Neural crest cell (in vitro differentiated cells): ENCODE data around the gene PNCK. TPM values are rescaled to one million over a fixed set of nuclear protein-coding genes. Genes with fewer than 3 reads are reported as not detected.

Experiments
- DNase-seq: peaks from one replicate; pipeline ENCODE4 v3.0.0; 2021; ENCODE audit warnings: low read depth, mixed read lengths, low spot score
- H3K27ac Mint-ChIP-seq: one replicate; pipeline ENCODE4 v1.8.0; 2021; ENCODE audit warnings: mild to moderate bottlenecking, mixed read lengths; ENCODE audit not compliant: unreplicated experiment
- H3K27me3 Mint-ChIP-seq: 2 replicates; pipeline ENCODE4 v1.8.0; 2021; ENCODE audit warnings: low read depth, mild to moderate bottlenecking, mixed read lengths
- H3K36me3 Mint-ChIP-seq: 2 replicates; pipeline ENCODE4 v1.8.0; 2021; ENCODE audit warnings: low read depth, mild to moderate bottlenecking, mixed read lengths
- H3K4me1 Mint-ChIP-seq: 2 replicates; pipeline ENCODE4 v1.8.0; 2021; ENCODE audit warnings: mixed read lengths
- H3K4me3 Mint-ChIP-seq: one replicate; pipeline ENCODE4 v1.8.0; 2021; ENCODE audit warnings: mild to moderate bottlenecking, mixed read lengths
- H3K9me3 Mint-ChIP-seq: 2 replicates; pipeline ENCODE4 v1.8.0; 2021; ENCODE audit warnings: mixed read lengths
- total RNA-seq: library from RNA; stranded (reverse); gene quantifications from 2 replicates; pipeline ENCODE4 v1.2.1, GENCODE V29; 2021
- TF ChIP-seq, protein P1 (sequence below): fragments of 200-600 bp; sonication (generic); conservative IDR thresholded peaks from 2 replicates; pipeline ENCODE4 v1.5.0; 2021; ENCODE audit warnings: antibody characterized with exemption, mild to moderate bottlenecking

The PNCK gene
- total RNA-seq, 1 donor from 2014 or later, result 9.4 TPM

DNA sequence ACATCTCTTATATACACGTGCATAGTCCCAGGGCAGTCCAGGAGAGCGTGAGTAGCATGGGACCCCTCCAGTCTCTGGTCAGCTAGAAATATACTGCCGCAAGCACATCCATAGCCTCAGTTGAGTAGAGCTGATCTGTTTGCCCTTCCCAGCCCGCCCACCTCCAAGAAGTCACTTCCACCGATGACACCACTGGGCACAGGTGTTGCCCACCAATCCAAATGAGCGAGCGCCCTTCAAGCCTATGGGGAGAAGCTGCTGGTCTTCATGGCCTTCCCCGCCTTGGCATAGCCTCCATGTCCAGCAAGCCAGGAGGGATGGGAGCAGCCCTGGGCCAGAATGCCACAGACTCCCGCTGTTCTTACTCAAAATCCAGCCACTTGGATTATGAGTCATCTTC, 16.5 kb downstream of the PNCK start:
- H3K4me3 Mint-ChIP-seq, result no peak overlapping the region

DNA sequence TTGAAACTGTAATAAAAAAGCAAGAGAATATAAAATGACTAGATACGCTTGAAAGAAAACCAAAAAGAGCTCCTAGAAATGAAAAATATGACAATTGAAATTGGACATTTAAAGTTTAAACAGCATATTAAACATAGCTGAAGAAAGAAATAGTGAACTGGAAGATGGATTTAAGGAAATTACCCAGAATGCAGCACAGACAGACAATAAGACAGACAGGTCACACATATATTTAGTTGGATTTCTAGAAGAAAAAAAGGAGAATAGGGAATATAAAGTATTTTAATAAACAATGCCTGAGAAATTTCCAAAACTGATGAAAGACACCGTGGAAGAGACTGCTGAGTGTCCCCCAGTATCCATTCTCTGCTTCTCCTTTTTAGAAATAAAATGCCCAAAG, 20.1 kb downstream of the PNCK start:
- peaks cover 9% of the 10 kb centered on the region for H3K36me3 Mint-ChIP-seq
- H3K27me3 Mint-ChIP-seq, result peaks cover 4% of the 10 kb centered on the region
- DNase-seq, result no peak
- TF ChIP-seq, protein P1, sequence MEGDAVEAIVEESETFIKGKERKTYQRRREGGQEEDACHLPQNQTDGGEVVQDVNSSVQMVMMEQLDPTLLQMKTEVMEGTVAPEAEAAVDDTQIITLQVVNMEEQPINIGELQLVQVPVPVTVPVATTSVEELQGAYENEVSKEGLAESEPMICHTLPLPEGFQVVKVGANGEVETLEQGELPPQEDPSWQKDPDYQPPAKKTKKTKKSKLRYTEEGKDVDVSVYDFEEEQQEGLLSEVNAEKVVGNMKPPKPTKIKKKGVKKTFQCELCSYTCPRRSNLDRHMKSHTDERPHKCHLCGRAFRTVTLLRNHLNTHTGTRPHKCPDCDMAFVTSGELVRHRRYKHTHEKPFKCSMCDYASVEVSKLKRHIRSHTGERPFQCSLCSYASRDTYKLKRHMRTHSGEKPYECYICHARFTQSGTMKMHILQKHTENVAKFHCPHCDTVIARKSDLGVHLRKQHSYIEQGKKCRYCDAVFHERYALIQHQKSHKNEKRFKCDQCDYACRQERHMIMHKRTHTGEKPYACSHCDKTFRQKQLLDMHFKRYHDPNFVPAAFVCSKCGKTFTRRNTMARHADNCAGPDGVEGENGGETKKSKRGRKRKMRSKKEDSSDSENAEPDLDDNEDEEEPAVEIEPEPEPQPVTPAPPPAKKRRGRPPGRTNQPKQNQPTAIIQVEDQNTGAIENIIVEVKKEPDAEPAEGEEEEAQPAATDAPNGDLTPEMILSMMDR, result no peak
- H3K9me3 Mint-ChIP-seq, result peaks cover 3% of the 10 kb centered on the region
- no peak overlapping the region for H3K4me3 Mint-ChIP-seq
- H3K27ac Mint-ChIP-seq, result no peak overlapping the region
- peaks cover 8% of the 10 kb centered on the region for H3K4me1 Mint-ChIP-seq

More for the DNA sequence above, 16.5 kb downstream of the PNCK start:
- H3K36me3 Mint-ChIP-seq, result peaks cover 2% of the 10 kb centered on the region
- H3K4me1 Mint-ChIP-seq, result no peaks in the 10 kb centered on the region
- peaks cover 24% of the 10 kb centered on the region for H3K27me3 Mint-ChIP-seq
- H3K9me3 Mint-ChIP-seq, result peaks cover 3% of the 10 kb centered on the region
- no peak for DNase-seq
- TF ChIP-seq, protein P1, result no peak
- H3K27ac Mint-ChIP-seq, result no peak overlapping the region

DNA sequence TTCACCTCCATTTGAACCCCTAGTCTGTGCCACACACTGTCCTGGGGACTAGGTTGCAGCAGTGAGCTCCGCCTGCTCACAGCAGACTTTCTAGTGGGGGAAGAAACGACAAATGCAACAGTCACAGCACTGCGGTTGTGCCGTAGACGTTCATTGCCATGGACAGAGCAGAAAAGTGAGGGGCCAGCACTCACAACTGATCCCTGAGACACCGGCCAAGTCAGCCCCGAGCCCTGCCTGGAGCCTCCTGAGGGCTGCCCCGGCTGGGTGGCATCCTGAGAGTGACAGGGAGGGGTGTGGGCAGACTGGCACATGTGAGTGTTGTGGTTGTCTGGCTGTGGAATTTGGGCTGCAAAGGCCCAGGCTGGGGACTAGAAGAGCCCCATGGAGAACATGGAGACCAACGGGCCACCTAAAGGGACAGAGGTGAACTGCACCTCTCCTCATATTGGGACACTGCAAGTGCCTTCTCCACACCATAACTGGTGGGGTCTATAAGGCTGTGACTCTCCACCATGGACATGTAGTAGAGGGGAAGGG, 22.0 kb downstream of the PNCK start:
- no peak for DNase-seq
- Mint-ChIP-seq H3K9me3 (peaks cover 3% of the 10 kb centered on the region), H3K36me3 (peaks cover 9% of the 10 kb centered on the region), H3K27ac (no peak overlapping the region), H3K4me1 (peaks cover 8% of the 10 kb centered on the region), H3K27me3 (peaks cover 12% of the 10 kb centered on the region), H3K4me3 (no peak overlapping the region)
- TF ChIP-seq, protein P1, result peak; percentile 46

DNA sequence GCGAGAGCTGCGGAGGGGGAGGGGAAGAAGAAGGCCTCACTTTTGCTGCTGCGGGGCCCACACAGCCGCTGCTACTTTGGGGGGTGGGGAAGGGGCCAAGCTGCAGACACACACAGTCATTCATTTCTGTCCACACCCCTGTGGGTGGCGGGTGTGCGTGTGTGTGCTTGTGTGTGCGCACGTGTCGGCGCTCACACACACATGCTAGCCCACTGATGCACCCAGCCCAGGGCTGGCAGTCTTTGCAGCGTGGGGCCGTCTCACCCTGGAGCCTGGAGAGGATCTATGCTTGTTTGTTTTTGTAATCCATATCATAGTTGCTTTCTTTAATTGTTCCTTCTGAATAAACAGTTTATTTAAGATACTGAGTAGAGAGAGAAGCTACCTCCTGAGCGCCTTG, 22.7 kb downstream of the PNCK start:
- TF ChIP-seq, protein P1, result no peak
- DNase-seq, result no peak
- no peak overlapping the region for H3K4me3 Mint-ChIP-seq
- H3K36me3 Mint-ChIP-seq, result peaks cover 9% of the 10 kb centered on the region
- H3K27ac Mint-ChIP-seq, result peak overlapping the region; percentile 29
- peaks cover 3% of the 10 kb centered on the region for H3K9me3 Mint-ChIP-seq
- peaks cover 17% of the 10 kb centered on the region for H3K27me3 Mint-ChIP-seq
- H3K4me1 Mint-ChIP-seq, result peaks cover 8% of the 10 kb centered on the region

DNA sequence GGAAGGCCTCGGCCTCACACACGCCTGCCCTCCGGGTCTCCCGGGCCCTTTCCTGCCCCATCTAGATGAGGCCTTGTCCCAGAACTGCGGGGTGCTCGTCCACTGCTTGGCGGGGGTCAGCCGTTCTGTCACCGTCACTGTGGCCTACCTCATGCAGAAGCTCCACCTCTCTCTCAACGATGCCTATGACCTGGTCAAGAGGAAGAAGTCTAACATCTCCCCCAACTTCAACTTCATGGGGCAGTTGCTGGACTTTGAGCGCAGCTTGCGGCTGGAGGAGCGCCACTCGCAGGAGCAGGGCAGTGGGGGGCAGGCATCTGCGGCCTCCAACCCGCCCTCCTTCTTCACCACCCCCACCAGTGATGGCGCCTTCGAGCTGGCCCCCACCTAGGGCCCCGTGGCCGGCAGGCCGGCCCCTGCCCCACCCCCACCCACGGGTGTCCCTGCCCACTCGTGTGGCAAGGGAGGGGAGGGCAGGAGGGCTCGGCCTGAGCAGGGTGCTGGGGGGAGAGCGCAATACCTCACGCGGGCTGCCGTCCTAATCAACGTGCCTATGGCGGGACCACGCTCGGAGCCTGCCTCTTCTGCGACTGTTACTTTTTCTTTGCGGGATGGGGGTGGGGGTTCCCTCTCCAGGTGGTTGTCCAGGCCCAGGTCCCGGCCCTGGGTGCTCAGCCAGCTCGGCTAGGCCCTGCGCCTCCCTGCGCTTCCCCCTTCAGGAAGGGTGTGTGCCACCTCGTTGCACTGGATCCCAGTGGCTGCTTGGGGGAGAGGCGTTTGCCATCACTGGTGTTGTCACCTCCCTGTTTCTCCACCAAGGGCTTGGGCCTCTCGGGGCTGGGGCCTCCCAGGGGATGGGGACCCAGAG, 23.5 kb downstream of the PNCK start:
- H3K36me3 Mint-ChIP-seq, result peaks cover 9% of the 10 kb centered on the region
- H3K4me1 Mint-ChIP-seq, result peaks cover 8% of the 10 kb centered on the region
- TF ChIP-seq, protein P1, result no peak
- peaks cover 25% of the 10 kb centered on the region for H3K27me3 Mint-ChIP-seq
- H3K27ac Mint-ChIP-seq, result no peak overlapping the region
- peaks cover 3% of the 10 kb centered on the region for H3K9me3 Mint-ChIP-seq
- no peak for DNase-seq
- H3K4me3 Mint-ChIP-seq, result no peak overlapping the region
